Body of pancreas (tissue), 4 donors: ENCODE data around the gene PLEKHG1. TPM values are rescaled to one million over a fixed set of nuclear protein-coding genes. Genes with fewer than 3 reads are reported as not detected.

Experiments
- ATAC-seq: fragments of 150-250 bp; one replicate; pipeline ENCODE4 v1.9.1; 2016
- DNase-seq, 4 donors: peaks; one replicate each; pipeline ENCODE4 v3.0.0-alpha.2; 2019
- H3K27ac ChIP-seq, 4 donors: fragments of 200-600 bp; sonication (generic); 1 replicate in 3 of 4; 2 replicates in 1 of 4; pipeline versions ENCODE4 v1.5.1 to v1.6.1; 2016 to 2019; ENCODE audit warnings: mild to moderate bottlenecking in 1 of 4, mixed read lengths in 1 of 4, moderate library complexity in 1 of 4
- H3K27me3 ChIP-seq, 2 donors: fragments of 200-600 bp; sonication (generic); one replicate each; pipeline ENCODE4 v1.6.0; 2016; ENCODE audit warnings: mild to moderate bottlenecking in 1 of 2
- H3K36me3 ChIP-seq, 2 donors: fragments of 200-600 bp; sonication (generic); replicated peaks in 1 of 2; 2 replicates each; pipeline ENCODE4 v1.5.1; 2016; ENCODE audit warnings: low read depth in 2 of 2; ENCODE audit not compliant: insufficient read depth in 1 of 2
- H3K4me1 ChIP-seq: fragments of 200-600 bp; sonication (generic); one replicate; pipeline ENCODE4 v1.6.0; 2016
- H3K4me3 ChIP-seq, 2 donors: fragments of 200-600 bp; sonication (generic); 1 replicate in 1 of 2; 2 replicates in 1 of 2; pipeline ENCODE4 v1.5.1; 2016 to 2019
- H3K9me3 ChIP-seq, 3 donors: fragments of 200-600 bp; sonication (generic); 1 replicate in 2 of 3; 2 replicates in 1 of 3; pipeline ENCODE4 v1.5.1; 2016
- POLR2A ChIP-seq, 3 donors: fragments of 450-650 bp; IDR thresholded peaks; one replicate each; pipeline ENCODE4 v1.6.1; 2016; ENCODE audit warnings: antibody characterized with exemption in 3 of 3, mild to moderate bottlenecking in 2 of 3
- WGBS, 2 donors: methylation state at CpG; one replicate each; pipeline ENCODE4 v1.1.5; 2017; 5-methylcytosine and 5-hydroxymethylcytosine counted together
- intact Hi-C: fragments of 100-400 bp; cut with DNase I; formaldehyde crosslinking; loops from one replicate; pipeline ENCODE4 v1.15.1; 2023
- total RNA-seq, 2 donors: library from RNA; depleted of rRNA; stranded (reverse); fragments of >200 nt; gene quantifications; one replicate each; pipeline ENCODE4 v1.1.0, GENCODE V29; 2016
- TF ChIP-seq, protein P1 (sequence below), 7 experiments: fragments of 450-650 bp in 4 of 7; fragments of 200-600 bp in 3 of 7; sonication (generic) in 3 of 7; IDR thresholded peaks; one replicate each; pipeline ENCODE4 v1.5.1; 2016 to 2019; ENCODE audit warnings: antibody characterized with exemption in 7 of 7

The PLEKHG1 gene
- total RNA-seq, 2 donors from 2014 or later, result 4.2 to 26.0 TPM

DNA sequence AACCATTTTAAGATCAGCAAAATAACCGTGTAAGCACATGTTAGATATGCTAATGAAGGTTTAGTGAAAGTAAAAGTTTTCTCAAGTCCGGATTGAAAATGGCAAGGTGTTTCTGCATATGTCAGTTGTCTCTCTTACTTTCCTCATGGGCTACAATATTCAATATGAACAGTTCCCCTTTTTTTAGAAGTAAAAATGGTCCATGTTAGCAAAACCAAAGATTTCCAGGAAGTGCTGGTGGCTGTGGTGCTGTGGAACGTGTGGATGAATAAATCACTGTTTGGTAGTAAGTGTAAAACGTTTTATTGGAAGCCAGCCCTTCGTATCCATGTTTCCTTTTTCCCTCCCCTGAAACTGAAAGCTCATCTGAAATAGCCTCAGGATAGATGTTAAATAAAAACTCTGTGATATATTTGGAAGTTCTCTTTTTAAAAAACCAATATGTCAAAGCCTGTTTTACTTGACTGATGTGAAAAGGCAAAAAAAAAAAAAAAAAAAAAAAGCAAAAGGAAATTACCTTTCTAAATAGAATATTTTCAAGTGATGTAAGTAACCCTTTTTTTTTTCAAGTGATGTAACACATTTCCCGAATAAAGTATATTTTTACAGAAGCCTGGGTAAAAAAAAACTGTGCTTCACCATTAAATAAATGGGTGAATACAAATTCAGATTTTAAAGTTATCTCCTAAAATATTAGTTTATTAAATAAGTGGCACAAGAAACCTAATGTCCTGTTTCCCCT, 41.9 kb downstream of the PLEKHG1 start:
- ATAC-seq, result no peak
- H3K4me1 ChIP-seq, result no peaks in the 10 kb centered on the region
- intact Hi-C loops, result no loop called here
- 24 to 26% methylated on average over 6 of the region's 6 CpGs for WGBS, 2 donors
- H3K9me3 ChIP-seq, result no peaks in the 10 kb centered on the region
- peak in 1 of 4 donors; percentile 14 for DNase-seq
- no peak overlapping the region for H3K4me3 ChIP-seq
- no peaks in the 10 kb centered on the region for H3K27me3 ChIP-seq
- no peak for TF ChIP-seq POLR2A (IDR thresholded peaks at IDR 0.05)
- TF ChIP-seq, protein P1, sequence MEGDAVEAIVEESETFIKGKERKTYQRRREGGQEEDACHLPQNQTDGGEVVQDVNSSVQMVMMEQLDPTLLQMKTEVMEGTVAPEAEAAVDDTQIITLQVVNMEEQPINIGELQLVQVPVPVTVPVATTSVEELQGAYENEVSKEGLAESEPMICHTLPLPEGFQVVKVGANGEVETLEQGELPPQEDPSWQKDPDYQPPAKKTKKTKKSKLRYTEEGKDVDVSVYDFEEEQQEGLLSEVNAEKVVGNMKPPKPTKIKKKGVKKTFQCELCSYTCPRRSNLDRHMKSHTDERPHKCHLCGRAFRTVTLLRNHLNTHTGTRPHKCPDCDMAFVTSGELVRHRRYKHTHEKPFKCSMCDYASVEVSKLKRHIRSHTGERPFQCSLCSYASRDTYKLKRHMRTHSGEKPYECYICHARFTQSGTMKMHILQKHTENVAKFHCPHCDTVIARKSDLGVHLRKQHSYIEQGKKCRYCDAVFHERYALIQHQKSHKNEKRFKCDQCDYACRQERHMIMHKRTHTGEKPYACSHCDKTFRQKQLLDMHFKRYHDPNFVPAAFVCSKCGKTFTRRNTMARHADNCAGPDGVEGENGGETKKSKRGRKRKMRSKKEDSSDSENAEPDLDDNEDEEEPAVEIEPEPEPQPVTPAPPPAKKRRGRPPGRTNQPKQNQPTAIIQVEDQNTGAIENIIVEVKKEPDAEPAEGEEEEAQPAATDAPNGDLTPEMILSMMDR (IDR thresholded peaks at IDR 0.05), result no peak
- no peaks in the 10 kb centered on the region for H3K36me3 ChIP-seq
- H3K27ac ChIP-seq, result no peak overlapping the region

DNA sequence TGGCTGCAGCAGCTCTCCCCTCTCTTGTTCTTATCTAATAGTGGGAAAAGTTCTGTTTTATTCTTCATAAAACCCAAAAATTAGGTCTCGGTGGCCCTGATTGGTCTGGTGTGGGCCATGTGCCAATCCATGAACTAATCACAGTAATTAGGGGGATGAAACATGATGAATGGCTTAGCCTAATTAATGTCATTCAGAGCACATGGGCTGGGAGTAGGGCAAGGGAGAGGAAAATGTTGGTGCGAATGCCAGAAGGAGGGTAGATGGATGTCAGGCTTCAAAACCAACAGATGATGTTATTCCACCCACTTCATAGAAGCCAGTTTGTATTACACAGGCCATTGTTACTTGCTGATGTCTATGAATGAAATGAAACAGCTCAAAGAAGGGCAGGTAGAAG, 46.5 kb downstream of the PLEKHG1 start:
- Histone ChIP-seq H3K27ac (no peak overlapping the region), H3K36me3 (no peaks in the 10 kb centered on the region), H3K4me3 (no peak overlapping the region), H3K4me1 (no peaks in the 10 kb centered on the region), H3K27me3 (no peaks in the 10 kb centered on the region), H3K9me3 (no peaks in the 10 kb centered on the region)
- ATAC-seq, result no peak
- TF ChIP-seq, protein P1 (IDR thresholded peaks at IDR 0.05), result no peak
- TF ChIP-seq POLR2A (IDR thresholded peaks at IDR 0.05), result no peak
- DNase-seq, result no peak
- 93 to 94% methylated on average over 2 of the region's 2 CpGs for WGBS, 2 donors
- intact Hi-C loops, result no loop called here

DNA sequence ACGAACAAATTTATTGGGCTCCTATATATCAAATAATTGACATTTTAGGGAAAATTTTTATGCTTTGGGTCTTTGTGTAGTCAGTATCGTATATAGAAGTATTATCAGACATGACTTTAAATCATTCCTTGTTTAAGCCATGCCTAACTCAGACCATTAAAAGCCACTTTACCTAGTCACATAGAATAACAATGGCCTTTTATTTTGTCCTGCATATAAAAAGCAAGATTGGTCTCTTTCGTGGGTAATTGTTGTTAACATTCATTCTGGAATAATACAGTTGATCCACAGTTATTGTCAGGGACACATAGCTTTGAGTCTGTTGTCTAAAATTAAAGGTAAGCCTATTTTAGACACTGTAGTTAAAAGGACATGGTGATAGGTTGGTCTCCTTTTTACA, 47.4 kb downstream of the PLEKHG1 start:
- H3K4me3 ChIP-seq, result no peak overlapping the region
- intact Hi-C loops, result no loop called here
- no peaks in the 10 kb centered on the region for H3K9me3 ChIP-seq
- WGBS, 2 donors, result 77% methylated on average over 3 of the region's 3 CpGs
- no peak for ATAC-seq
- no peaks in the 10 kb centered on the region for H3K27me3 ChIP-seq
- no peak for TF ChIP-seq POLR2A (IDR thresholded peaks at IDR 0.05)
- TF ChIP-seq, protein P1 (IDR thresholded peaks at IDR 0.05), result no peak
- DNase-seq, result no peak
- no peak overlapping the region for H3K27ac ChIP-seq
- H3K36me3 ChIP-seq, result no peaks in the 10 kb centered on the region
- H3K4me1 ChIP-seq, result no peaks in the 10 kb centered on the region

Other genes starting within 250 kb of the PLEKHG1 start
- 1 to 10 TPM in 1 of 2 donors, under 1 TPM in 1; under 0.01 to 1.3 TPM for gene IYD, start 230.9 kb upstream of the PLEKHG1 start, total RNA-seq